LHCN-M2 (cell line): Measurements from ENCODE around the gene PTPRN2. TPM values are rescaled to one million over a fixed set of nuclear protein-coding genes. Genes with fewer than 3 reads are reported as not detected.

ENCODE experiments used
- DNase-seq: peaks from one replicate; pipeline ENCODE4 v3.0.0-alpha.2; 2012; ENCODE audit warnings: low read depth
- total RNA-seq: library from RNA; depleted of rRNA; stranded (reverse); fragments of >200 nt; gene quantifications from 2 replicates; pipeline ENCODE4 v1.2.3, GENCODE V29; 2014

Gene PTPRN2
- total RNA-seq, 1 experiment from 2014 or later = 0.11 TPM

DNA sequence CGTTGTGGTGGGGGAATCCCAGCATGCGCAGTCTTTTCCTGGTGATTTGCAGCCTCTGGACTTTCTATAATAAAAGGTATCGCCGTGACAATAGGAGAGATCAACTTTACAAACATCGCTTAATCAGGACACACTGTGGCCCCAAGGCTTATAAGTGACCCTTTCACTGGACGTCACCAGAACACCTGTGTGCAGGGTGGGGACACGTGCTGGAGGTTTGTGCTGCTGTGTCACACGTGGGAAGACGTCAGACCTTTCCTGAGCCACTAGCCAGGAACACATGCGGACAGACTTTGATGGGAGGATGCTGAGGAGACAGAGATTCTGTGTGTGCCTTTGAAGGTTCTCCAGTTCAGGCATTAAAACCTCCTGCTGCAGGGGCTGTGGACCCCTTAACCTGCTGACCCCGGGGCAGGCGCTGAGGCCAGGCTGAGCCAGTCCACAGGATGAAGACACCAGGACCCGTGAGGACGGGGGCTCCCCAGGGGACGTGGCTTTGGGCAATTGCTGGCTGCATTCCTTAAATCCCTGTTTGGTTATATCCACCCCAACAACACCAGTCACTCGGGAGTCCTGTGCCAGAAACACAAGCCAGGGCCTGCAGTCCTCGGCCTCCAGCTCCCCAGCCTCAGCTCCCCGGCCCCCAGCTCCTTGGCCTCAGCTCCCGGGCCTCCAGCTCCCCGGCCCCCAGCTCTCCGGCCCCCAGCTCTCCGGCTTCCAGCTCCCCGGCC, 183.4 kb downstream of the PTPRN2 start:
- no peak for DNase-seq

DNA sequence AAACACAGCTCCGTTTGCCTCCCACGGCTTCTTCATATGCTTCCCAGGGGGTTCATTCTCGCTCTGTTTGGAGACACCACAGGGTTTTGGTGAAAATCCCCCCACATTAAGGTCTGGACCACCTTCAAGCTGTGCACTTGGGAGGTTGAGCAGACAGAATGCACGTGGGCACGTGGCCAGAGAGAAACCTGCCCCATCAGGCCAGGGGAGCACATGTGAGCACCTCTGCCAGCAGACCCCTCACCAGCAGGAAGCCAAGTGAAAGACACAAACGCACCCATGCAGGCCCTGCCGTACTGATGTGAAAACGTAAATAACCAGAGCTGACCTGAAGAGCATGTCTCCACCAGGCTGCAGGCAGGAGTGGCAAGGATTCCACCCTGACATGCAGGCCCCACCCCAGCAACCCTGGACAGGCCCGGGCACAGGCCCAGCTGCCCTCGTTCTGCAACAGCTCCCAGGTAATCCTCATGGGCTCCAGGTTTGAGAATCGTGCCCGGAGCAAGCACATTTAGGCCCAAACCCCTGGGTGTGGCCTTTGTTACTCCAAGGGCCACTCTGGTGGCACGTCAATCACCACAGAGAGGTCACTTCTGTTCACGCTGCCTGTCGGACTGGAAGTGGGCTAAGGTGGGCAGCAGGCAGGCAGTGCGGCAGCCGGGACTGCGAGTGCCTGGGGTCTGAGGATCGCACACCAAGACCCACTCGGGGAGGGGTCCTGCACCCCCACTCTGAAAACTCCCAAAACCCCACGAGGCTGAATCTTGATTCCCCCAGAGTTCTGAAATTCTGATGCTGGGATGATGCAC, 184.4 kb downstream of the PTPRN2 start:
- no peak for DNase-seq

DNA sequence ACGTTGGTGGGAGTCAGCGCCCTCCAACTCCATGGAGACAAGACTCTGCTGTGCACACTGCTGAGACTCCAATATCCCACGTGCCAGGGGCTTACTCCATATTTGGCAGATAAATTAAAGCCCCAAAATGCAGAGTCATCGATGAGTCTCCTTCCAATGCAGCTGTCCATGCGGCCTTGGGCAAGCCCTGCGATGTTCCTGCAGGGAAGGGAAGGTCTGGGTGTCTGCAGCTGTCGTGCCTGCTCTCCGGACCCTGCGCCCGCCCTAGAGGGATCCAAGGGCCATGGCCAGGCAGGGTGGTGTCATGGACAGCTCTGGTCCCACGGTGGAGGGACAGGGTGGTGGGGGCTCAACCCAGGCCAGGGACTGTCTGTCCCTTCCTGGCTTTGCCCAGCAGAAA, 185.2 kb downstream of the PTPRN2 start:
- DNase-seq = peak; percentile 56

DNA sequence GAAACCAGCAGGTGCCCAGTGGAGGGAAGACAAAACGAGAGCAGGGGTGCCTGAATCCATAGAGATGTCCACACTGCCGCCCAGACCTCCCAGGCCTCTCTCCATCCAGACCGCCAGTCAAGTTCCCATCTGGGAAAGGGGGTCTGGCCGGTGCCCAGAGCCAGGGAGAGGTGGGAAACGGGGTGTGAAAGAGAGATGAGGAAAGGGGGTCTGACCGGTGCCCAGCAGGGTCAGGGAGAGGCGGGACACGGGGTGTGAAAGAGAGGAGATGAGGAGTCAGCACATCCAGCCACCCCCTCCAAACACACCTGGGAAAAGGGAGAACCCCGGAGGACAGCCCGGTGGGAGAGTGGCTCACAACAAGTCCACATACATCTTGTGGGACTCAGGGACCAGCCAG, 185.8 kb downstream of the PTPRN2 start:
- DNase-seq = no peak

DNA sequence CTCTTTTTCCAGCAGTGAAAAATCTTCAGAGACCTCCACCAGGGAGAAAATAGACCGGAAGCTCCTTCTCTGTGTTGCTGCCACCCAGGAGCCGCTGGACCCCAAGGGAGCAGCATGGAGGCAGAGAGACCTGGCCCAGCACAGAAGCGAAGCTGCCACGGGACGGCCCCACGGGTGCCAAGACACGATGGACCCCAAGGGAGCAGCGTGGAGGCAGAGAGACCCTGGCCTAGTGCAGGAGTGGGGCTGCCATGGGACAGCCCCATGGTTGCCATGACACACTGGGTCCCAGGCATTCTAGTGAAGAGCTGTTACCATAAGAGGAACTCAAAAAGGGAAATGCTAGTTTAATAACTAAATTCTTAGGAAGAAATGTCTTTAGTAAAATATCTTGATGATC, 186.3 kb downstream of the PTPRN2 start:
- no peak for DNase-seq

DNA sequence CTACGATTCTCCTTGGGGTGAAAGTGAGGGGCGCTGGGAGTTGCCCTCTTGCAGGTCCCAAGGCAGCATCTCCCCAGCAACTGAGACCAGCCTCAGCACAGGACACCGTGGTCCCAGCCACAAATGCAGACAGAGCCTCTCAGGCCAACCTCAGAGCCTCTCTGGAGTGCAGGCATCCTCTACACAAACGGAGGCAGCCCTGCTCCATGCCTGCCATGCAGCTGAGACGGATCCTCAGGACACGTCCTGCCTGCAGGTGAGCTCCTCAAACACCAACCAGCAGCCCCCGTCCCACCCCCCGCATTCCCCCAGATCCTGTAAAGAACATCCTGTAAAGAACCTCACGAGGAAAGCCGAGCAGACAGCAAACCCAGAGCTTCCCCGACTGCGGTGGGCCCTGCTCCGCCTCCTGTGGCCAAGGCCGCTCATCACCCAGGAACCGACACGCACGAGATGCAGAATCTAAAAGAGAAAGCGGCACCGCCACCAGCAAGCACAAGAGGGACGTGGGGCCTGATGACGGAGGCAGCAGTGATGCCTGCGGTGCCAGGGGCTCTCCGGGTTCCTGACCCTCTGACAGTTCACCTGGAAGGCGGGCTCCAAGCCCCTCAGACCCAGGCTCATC, 186.9 kb downstream of the PTPRN2 start:
- no peak for DNase-seq

DNA sequence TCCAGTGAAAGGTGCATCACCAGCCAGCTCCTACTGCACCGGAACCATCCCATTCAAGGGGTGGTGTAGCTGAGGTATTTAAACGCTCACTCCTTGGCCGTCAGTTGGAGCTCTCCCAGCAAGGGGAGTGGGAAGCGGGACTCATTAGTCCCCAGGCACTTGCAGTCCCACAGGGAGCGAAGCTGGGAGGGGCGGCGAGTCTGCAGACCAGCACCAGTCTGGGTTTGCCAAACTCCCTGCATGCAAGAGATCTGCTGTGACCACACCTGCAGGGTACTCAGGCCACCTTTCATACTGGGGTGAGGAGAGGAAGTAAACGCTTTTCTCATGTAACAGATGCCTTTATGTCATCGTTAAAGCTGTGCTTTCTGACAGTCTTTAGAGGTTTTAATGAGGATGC, 187.9 kb downstream of the PTPRN2 start:
- DNase-seq = no peak

DNA sequence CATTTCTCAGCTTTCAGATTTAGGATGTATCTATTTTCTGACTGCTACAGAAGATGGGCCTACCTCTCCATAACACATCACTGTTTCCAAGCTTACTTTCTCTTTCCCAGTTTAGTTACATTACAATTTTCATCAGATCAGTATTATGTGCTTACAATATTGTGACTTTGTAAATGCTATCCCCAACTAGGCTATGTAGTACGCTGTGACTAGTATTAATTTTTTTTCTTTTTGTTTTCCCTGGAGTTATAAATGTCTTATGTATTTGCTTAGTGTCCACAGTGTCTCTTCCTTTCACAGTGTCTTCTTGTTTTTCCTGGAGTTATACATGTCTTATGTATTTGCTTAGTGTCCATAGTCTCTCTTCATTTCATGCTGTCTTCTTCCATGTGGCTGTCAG, 188.9 kb downstream of the PTPRN2 start:
- DNase-seq = no peak

DNA sequence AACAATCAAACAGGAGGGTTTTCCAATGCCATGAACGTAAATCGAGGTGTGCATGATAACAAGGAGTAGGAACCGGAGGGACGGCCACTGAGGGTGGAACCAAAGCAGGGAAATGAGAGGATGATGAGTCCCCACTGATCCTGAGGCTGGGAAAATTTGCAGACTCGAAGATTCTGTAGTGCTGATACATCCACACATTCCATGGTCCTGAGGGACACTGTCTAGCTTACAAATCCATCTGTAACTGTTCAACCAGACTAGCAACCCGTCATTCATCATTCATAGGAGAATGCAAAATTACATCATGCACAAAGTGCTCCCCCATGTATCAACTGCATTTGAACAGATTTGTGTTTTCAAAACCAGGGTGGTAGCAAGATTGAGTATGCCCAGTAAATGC, 189.7 kb downstream of the PTPRN2 start:
- DNase-seq = no peak

DNA sequence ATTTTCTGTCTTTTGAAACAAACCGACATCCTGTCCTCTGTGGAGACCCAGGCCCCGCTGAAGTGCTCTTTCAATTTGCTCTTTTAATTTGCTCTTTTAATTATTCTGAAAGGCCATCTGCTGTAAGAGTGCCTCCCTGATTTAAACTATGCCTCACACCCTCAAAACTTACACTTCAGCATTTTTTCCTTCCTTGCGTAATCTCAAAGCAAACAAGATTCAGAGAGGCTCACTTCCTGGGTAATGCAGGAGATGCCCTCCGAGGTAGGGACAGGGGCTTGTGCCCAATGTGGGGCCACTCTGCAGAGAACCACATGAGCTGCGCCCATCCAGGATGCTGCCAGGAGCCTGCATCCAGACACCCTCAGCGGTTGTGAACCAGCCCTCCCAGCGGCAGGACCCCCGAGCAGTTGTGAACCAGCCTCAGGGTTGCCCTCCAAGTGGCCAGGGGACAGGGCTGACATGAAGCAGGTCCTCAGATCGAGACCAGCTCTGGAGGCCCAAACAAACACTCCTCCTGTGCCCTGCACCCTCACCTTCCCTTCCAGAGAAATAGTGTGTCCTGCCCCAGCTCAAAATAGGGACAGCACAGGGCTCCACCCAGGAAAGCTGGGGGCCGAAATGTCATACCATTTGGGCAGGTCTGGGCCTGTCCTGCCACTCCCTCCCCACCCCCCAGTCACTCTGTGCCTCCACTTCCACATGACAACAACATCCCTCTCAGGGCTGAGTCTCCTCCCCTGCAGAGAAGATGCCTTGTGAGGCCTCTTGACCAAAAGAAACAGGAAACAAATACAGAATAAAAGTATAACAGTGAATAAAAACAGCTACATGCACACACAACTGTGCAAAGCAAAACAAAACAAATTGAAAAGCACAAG, 190.4 kb downstream of the PTPRN2 start:
- DNase-seq = no peak

DNA sequence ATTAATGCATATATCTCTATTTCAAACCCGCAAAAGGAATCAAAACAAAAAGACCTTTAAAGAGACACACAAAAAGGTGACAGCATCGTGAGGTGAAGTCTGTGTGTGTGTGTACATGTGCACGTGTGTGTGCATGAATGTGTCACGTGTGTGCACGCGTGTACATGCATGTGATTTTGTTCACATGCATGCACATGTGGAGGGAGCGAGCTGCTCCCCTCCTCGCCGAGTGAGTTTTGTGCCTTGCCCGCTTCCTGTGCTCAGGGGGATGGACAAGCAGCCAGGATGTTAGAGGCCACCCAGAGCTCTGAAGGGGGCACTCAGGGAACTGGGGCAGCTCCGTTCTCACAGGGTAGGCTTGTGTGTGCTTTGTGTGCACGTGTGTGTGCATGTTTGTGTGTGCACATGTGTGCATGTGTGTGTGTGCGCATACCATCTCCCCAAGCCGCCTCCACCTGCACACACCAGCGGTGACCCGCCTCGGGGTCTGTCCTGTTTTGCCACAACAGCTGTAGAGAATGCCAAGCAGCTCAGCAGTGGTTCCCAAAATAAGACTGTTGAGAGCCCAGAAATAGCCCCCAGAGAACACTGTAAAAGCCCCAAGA, 191.2 kb downstream of the PTPRN2 start:
- no peak for DNase-seq

DNA sequence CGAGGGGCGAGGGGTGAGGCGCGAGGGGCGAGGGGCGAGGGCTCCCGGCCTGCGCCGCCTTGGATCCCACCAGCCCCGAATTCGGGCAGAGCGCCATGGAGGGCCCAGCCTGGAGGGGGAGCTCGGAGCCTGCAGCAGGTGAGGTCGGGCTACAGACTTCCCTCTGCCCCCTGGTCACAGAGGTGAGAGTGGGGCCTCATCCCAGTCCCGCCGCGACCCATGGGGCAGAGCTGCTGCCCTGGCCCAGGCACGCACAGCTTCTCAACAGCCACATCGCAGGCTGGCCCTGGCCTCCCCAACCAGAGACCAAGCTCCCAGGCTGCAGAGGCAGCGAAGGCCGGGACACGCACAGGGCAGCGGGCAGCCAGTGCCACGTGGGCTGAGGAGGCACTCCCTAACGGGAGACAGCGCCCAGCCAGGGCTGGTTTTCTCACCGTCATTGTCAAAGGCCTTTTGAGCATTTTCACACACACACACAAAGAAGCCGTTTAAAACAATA, 191.8 kb downstream of the PTPRN2 start:
- no peak for DNase-seq

DNA sequence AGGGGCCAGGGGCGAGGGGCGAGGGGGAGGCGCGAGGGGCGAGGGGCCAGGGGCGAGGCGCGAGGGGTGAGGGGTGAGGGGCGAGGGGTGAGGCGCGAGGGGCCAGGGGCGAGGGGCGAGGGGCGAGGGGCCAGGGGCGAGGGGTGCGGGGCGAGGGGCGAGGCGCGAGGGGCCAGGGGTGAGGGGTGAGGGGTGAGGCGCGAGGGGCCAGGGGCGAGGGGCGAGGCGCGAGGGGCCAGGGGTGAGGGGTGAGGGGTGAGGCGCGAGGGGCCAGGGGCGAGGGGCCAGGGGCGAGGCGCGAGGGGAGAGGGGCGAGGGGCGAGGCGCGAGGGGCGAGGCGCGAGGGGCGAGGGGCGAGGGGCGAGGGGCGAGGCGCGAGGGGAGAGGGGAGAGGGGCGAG, 192.3 kb downstream of the PTPRN2 start:
- DNase-seq = no peak

DNA sequence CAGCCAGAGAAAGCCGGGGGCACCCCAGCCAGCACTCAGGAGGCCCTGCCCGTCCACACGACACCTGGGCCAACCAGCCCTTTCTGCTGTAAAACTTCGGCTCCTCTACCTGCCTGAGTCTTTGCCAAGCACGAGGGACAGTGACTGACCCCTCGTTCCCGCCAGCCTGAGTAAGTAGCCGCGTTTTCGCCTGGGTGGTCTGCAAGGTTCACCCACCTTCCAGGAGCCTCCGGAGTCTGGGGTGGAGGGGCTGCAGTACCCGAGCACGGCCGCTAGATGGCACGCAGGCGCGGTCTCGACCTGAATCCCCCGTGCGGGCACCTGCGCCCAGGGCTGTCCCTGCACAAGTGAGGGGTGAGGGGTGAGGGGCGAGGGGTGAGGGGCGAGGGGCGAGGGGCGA, 192.7 kb downstream of the PTPRN2 start:
- no peak for DNase-seq

DNA sequence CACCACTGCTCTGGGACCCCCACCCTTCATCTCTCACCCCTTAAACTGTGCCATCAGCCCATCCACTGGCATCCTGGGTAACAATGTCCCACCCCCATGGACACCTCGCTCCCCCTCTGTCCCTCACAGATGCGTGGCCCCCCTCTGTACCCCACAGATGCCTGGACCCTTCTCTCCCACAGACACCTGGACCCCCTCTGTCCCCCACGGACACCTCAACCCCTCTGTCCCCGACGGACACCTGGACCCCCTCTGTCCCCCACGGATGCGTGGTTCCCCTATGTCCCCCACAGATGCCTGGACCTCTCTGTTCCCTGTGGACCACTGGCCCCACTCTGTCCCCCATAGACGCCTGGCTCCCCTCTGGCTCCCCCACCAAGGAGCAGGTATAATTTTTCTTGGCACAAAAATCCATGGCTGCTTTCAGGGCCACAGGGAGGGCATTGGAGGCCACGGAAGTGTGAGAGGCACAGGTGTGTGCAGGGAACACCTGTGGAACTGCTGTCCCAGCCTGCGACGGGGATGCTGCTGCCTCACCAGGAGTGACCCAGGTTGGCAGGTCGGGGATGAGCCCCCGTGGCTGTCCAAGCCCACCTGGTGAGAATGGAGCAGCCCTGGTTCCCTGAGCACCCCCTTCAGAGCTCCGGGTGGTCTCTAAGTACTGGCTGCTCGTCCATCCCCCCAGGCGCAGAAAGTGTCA, 193.5 kb downstream of the PTPRN2 start:
- DNase-seq = no peak

DNA sequence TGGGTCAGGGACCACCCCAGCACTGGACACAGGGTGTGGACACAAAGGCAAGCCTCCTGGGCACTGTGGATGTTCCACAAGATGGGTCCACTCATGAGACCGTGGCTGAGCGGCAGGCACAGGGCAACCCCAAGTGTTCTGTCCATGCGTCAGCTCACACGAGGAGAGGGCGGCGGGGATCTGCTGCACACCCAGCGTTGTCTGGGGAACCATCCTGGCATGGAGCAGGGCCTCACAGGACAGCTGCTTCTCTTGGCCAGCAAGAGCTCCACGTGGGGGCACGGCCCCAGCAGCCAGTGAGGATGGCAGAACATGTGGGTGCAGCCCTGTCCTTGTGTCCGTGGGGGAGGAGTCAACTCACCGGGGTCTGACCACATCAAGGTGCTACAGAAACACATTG, 195.4 kb downstream of the PTPRN2 start:
- no peak for DNase-seq

DNA sequence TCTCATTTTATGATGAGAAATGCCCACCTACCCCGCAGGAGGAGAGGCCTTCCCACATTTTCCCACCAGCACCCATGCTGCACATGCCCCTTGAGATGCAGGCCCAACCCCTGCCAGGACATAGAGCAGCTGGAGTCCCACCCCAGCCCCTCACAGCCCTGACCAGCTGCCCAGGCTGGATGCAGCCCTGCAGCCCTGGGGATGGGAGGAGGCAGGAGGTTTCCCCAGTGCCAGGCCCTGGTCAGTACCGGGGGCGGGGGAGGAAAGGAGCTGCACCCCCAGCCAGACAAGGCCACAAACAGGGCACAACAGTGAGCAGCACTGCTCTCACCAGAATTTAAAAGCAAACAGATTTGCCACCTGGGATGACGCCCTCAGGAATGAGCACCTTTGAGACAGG, 196.1 kb downstream of the PTPRN2 start:
- DNase-seq = no peak

DNA sequence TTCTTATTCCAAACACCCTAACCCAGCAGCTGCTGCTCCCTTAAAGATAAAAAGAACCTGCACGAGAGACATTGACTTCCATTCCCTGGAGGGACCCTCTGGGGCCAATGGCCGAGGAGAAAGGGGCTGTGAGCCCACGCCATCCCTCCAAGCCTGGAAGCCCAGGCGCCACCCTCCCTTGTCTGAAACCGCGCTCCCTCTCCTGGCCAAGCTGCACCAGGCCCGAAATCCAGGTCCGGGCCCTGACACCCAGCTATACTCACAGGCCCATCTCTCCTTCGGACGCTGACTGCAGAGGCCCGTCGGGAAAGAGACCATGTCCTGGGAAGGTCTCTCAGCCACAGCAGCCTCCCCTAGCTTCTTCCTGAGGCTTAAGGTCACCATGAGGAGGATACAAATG, 196.5 kb downstream of the PTPRN2 start:
- no peak for DNase-seq

DNA sequence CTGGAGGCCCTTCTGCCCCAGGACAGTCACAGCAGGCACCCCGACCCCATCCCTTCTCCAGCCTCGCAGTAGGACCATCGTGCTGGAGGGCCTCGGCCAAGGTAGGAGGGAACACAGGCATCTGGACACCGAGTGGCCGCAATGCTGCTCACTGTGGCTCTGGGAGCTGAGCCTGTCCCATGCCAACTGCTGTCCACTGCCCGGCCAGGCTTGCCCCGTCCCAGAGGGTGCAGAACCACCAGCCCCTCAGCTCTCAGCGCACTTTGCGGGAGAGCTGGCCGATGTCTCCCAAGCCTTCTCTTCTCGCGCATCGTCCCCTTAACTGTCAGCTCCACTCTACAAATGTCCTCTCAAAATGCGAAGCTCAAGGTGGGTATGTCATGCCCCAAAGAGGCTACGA, 197.2 kb downstream of the PTPRN2 start:
- no peak for DNase-seq
